Astrocyte of the spinal cord (primary cell): ENCODE data around the gene SLC29A3.

Source experiments
- DNase-seq: peaks from one replicate; pipeline ENCODE4 v3.0.0; 2011; ENCODE audit warnings: low read depth, low spot score
- H3K4me3 ChIP-seq: 2 replicates; pipeline ENCODE4 v1.5.1; 2011; ENCODE audit warnings: low read depth, mild to moderate bottlenecking, low read length, moderate library complexity
- CTCF ChIP-seq: IDR thresholded peaks from 2 replicates; pipeline ENCODE4 v1.5.1; 2012; ENCODE audit warnings: low read depth, mild to moderate bottlenecking, low read length, inconsistent platforms
- in situ Hi-C: cut with HindIII; loops from 2 replicates; pipeline ENCODE4 v1.10.0; 2017; ENCODE audit warnings: low sequenced_read_pairs

Gene SLC29A3

GRCh38 chr10:71391701-71392100, 72.6 kb downstream of the SLC29A3 start:
- in situ Hi-C loops, result no loop called here
- no peak overlapping the region for H3K4me3 ChIP-seq
- no peak for TF ChIP-seq CTCF
- DNase-seq, result no peak

DNA sequence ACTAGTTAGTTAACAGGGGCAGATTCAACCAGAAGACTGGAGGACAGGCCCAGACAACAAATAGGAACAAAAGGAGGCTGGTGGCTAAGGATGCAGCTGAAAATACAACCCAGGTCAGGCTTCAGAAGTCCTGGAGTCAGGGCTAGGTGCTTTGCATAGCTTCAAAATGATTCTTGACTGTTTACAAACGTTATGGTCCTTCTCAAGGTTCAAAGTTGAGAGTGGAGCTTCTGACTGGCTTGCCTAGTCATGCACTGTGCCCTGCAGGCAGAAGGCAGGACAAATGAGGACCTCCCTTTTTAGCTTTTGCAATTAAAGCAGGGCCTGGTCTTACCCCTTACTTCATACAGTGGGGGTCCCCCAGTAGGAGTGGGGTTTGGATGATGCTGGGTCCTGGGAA, 73.2 kb downstream of the SLC29A3 start:
- no peak overlapping the region for H3K4me3 ChIP-seq
- in situ Hi-C loops, result no loop called here
- no peak for DNase-seq
- TF ChIP-seq CTCF, result no peak

GRCh38 chr10:71392791-71393781, 74.0 kb downstream of the SLC29A3 start:
- no peak for DNase-seq
- in situ Hi-C loops, result no loop called here
- no peak for TF ChIP-seq CTCF
- H3K4me3 ChIP-seq, result no peak overlapping the region

DNA sequence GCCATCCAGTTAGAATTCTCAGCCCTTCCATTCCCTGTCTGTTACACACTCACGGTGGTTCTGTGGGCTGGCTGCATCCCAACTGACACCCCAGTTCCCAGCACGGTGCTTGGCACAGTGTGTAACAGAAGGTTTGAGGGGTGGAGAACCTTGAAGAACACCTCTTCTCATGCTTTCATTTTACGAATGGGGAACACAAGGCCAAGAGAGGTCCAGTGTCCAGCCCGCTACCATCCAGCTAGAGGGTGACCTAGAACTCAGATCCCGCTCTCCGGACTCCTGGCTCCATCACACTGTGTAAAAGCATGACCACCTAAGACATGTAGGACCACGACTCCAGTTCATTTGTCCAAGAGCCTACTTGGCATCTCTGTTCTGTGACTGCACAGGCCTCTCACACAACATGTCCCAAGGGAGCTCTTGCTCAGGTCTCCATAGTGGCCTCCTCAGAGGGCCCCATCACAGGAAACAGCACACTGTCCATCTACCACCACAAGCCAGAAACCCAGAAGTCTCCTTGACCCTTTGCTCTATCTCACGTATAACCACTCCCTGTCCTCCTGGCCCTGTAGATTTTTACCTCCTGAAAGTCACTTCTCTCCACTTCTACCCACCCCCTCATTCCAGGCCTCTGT, 74.9 kb downstream of the SLC29A3 start:
- in situ Hi-C loops, result no loop called here
- no peak for DNase-seq
- no peak overlapping the region for H3K4me3 ChIP-seq
- no peak for TF ChIP-seq CTCF

DNA sequence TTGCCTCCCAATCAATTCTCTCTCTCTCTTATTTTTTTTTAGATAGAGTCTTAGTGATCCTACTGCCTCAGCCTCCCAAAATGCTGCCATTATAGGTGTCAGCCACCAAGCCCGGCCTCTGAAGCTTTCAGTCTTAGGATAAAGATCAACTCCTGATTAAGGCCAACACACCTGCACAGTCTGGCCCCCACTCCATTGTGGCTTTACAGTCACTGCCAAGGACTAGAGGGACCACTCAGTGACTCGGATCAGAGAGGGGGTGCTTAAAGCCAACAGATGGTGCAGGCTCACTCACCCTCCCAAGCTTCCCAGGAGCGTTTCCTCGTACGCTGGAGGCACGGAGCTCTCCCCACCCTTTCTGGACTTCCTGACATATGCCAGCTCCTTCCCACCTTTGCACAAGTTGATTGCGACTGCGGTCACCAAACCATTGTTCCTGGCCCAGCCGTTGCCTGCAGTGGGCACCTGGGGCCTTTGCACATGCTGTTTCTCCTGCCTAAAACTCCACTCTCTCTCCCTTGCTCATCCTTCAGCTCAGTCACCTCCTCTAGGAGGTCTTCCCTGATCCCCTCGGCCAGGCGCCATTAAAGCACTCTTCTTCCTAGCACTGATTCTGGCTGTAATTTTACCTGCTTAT, 76.0 kb downstream of the SLC29A3 start:
- in situ Hi-C loops, result no loop called here
- no peak overlapping the region for H3K4me3 ChIP-seq
- TF ChIP-seq CTCF, result no peak
- DNase-seq, result no peak

DNA sequence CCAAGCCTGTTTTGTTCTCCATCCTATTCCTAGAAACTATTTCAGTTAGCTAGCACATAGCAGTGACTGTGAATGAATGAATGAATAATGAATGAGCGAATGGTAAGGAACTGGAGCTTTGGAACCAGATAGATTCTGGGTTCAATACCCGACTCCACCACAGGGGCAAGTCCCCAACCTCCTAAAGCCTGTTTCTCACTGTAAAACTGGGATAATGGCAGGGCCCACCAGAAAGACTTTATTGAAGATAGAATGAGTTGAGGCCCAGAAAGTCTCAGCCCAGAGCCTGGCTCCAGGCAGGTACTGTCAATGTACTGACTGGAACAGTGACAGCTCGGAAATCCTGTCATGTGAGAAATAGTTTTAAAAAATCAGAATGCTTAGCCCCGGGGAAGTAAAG, 76.6 kb downstream of the SLC29A3 start:
- no peak for DNase-seq
- no peak for TF ChIP-seq CTCF
- in situ Hi-C loops, result no loop called here
- H3K4me3 ChIP-seq, result no peak overlapping the region
